Stomach (tissue), 4 donors: Measurements from ENCODE around the gene RGS17.

Experiments
- CTCF ChIP-seq, 7 experiments: fragments of 450-650 bp in 4 of 7; fragments of 200-600 bp in 3 of 7; sonication (generic) in 3 of 7; IDR thresholded peaks; one replicate each; pipeline ENCODE4 v1.5.1; 2016 to 2019; ENCODE audit warnings: antibody characterized with exemption in 7 of 7, control low read depth in 2 of 7, mild to moderate bottlenecking in 1 of 7
- POLR2A ChIP-seq, 4 donors: fragments of 450-650 bp; IDR thresholded peaks; one replicate each; pipeline ENCODE4 v1.6.1; 2016; ENCODE audit warnings: antibody characterized with exemption in 4 of 4, control low read depth in 2 of 4, mild to moderate bottlenecking in 1 of 4, moderate library complexity in 1 of 4

DNA sequence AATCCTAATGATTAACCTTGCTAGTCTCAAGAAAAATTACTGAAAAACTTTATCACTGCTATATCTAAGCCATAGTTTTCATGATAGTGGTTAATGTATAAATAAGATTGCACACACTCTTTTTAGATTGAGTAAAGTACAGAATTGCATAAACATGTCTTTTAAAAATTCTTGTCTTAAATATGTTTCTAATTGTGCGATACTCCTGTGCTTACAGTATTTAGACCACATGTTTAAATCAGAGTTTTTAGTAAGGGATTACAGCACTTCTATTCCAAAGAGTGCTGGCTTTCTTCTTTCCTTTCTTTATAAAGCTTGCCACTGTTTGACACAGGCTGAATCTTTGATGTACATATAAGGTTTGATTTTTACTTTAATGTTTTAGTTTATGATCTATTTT is 36.8 kb upstream of the RGS17 start:
- TF ChIP-seq CTCF (IDR thresholded peaks at IDR 0.05) (no peak), POLR2A (IDR thresholded peaks at IDR 0.05) (no peak)
